Fibroblast of mammary gland (primary cell): ENCODE results near the gene ADAMTSL3.

ENCODE experiments used
- DNase-seq: peaks from one replicate; pipeline ENCODE4 v3.0.0-alpha.2; 2010; ENCODE audit warnings: low read depth
- H3K4me3 ChIP-seq: 2 replicates; pipeline ENCODE4 v1.5.1; 2011; ENCODE audit warnings: low read depth, mild to moderate bottlenecking, low read length, moderate library complexity; ENCODE audit not compliant: control insufficient read depth
- CTCF ChIP-seq: conservative IDR thresholded peaks from 2 replicates; pipeline ENCODE4 v1.5.1; 2011; ENCODE audit warnings: low read depth, low read length, inconsistent platforms; ENCODE audit not compliant: control insufficient read depth, insufficient read depth

The ADAMTSL3 gene

DNA sequence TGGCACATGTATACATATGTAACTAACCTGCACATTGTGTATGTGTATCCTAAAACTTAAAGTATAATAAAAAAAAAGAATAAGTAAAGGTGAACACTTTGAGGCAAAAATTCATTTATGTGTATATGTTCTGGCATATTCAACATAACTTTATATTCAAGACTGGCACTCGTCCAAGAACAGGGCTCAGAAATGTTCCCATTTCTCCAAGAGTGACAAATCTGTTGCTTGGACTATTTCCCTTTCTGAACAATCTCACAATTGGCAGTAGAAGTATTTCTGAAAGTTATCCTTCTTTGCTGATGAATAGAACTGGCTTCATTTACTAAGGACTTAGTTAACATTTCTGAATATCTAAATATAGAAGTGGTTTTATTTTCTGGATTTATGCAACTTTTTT is 212.8 kb downstream of the ADAMTSL3 start:
- DNase-seq, result no peak
- no peak overlapping the region for H3K4me3 ChIP-seq
- no peak for TF ChIP-seq CTCF

DNA sequence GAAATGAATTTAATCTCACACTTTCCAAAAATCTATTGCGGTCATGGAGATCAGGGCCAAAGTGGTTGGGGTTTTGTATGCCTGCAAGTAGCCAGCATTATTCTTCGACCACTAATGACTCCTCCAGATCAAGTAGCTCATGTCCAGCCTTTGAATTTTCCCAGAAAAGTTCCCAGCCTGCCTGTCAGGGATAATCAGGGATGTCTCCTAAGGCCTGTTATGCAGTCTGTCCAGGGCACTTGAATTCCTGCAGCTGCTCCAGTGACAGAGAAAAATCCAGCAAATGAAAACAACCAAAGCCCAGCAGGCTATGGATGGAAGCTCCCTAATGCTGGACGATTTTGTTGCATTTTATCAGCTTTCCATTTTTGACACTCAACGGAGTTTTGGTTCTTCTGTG is 215.4 kb downstream of the ADAMTSL3 start:
- H3K4me3 ChIP-seq, result no peak overlapping the region
- no peak for TF ChIP-seq CTCF
- DNase-seq, result no peak

GRCh38 chr15:83871808-83872559 is 218.1 kb downstream of the ADAMTSL3 start:
- TF ChIP-seq CTCF, result no peak
- DNase-seq, result peak; percentile 78
- H3K4me3 ChIP-seq, result no peak overlapping the region

DNA sequence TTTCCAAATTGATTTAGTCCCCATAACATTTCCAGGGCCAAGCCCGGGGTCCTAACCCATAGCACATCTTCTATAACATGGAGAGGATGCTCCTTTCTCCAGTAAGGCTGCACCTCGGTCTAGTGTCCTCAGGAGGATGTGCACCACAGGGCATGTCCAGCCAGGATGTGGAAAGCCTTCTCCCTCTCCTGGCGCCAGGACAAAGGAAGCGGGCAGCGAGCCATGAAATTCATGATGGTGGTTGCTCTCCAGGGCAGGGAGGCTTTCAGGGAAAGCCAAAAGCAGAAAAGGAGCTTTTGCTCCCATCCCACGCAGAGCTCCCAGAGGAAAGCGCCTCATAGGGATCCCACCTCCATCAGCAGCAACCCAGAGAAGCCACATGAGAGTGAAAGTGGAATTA is 220.0 kb downstream of the ADAMTSL3 start:
- H3K4me3 ChIP-seq, result no peak overlapping the region
- TF ChIP-seq CTCF, result no peak
- DNase-seq, result no peak

- no peak overlapping the region for H3K4me3 ChIP-seq
- TF ChIP-seq CTCF, result no peak
- DNase-seq, result no peak
Observed at GRCh38 chr15:83880529-83880928, 226.6 kb downstream of the ADAMTSL3 start.

DNA sequence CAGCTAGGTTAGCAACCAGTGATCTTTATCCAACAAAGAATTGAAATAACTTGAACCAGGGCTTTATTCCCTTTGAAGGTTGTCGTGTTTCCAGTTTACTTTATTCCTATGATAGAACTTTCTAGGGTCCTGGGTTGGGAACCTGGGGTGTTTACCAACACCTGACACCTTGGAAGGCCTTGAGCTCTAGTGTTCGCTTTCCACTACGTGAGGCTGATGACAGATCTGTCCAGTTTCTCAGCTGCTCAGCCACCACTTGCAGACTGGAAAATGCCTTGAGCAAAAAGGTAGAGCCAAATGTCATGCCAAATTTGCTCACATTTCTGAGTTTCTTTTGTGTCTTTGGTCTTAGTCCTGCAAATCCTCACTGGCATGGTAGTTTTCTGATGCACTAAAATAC is 227.2 kb downstream of the ADAMTSL3 start:
- TF ChIP-seq CTCF, result no peak
- H3K4me3 ChIP-seq, result no peak overlapping the region
- DNase-seq, result no peak
